Adrenal gland (tissue), 12 donors: ENCODE data around the gene PHOX2B. TPM values are rescaled to one million over a fixed set of nuclear protein-coding genes. Genes with fewer than 3 reads are reported as not detected.

Experiments used
- DNase-seq, 7 donors: peaks; one replicate each; pipeline ENCODE4 v3.0.0-alpha.2; 2019 to 2020
- H3K27ac ChIP-seq, 5 donors: fragments of 200-600 bp; sonication (generic) in 4 of 5; 1 replicate in 3 of 5; 2 replicates in 2 of 5; pipeline versions ENCODE4 v1.5.1 to v1.8.0; 2016 to 2020; ENCODE audit warnings: mild to moderate bottlenecking in 1 of 5
- H3K27me3 ChIP-seq: fragments of 200-600 bp; 2 replicates; pipeline ENCODE4 v1.8.0; 2021
- H3K36me3 ChIP-seq, 2 donors: fragments of 200-600 bp; replicated peaks in 1 of 2; 1 replicate in 1 of 2; 2 replicates in 1 of 2; pipeline versions ENCODE4 v1.5.1 to v1.8.0; 2018 to 2022
- H3K4me1 ChIP-seq, 2 donors: fragments of 200-600 bp; replicated peaks in 1 of 2; 1 replicate in 1 of 2; 2 replicates in 1 of 2; pipeline versions ENCODE4 v1.5.1 to v1.8.0; 2018 to 2021
- H3K4me3 ChIP-seq, 4 donors: fragments of 200-600 bp; sonication (generic) in 3 of 4; one replicate each; pipeline ENCODE4 v1.5.1; 2016 to 2018
- H3K9me3 ChIP-seq, 3 donors: fragments of 200-600 bp; sonication (generic) in 1 of 3; replicated peaks in 1 of 3; 1 replicate in 2 of 3; 2 replicates in 1 of 3; pipeline versions ENCODE4 v1.5.1 to v1.8.0; 2016 to 2021
- CTCF ChIP-seq, 6 experiments: fragments of 450-650 bp in 4 of 6; fragments of 200-600 bp in 2 of 6; sonication (generic) in 1 of 6; IDR thresholded peaks; 1 replicate in 5 of 6; 2 replicates in 1 of 6; pipeline versions ENCODE4 v1.5.1 to v1.8.0; 2016 to 2021; ENCODE audit warnings: antibody characterized with exemption in 6 of 6, mild to moderate bottlenecking in 2 of 6, moderate library complexity in 1 of 6
- POLR2A ChIP-seq, 2 donors: fragments of 450-650 bp; IDR thresholded peaks; one replicate each; pipeline ENCODE4 v1.6.1; 2017; ENCODE audit warnings: antibody characterized with exemption in 2 of 2, mild to moderate bottlenecking in 2 of 2, moderate library complexity in 1 of 2
- WGBS, 4 donors: extraction: QIAGEN DNeasy Blood & Tissue Kit in 2 of 4; methylation state at CpG; one replicate each; pipeline versions ENCODE4 v1.1.5 to v1.1.7; 2013 to 2017; 5-methylcytosine and 5-hydroxymethylcytosine counted together
- intact Hi-C, 2 donors: fragments of 100-400 bp; cut with DNase I; formaldehyde crosslinking; loops; one replicate each; pipeline versions ENCODE4 v1.14.1 to v1.15.0; 2022 to 2023
- polyA plus RNA-seq, 3 donors: library from polyadenylated mRNA; stranded (reverse); fragments of 200-250 nt in 2 of 3; fragments of 350-450 nt in 1 of 3; fragmentation: Illumina TruSeq in 1 of 3; extraction: RNeasy Lipid Tissue Mini Kit (QIAGEN cat#74804) in 1 of 3; gene quantifications; one replicate each; pipeline ENCODE4 v1.2.3, GENCODE V29; 2013 to 2014
- total RNA-seq, 9 donors: library from RNA; depleted of rRNA in 4 of 9; stranded (reverse); fragments of >200 nt in 4 of 9; fragments of 120-200 nt in 1 of 9; fragmentation: NEBNext Ultra II Directional in 1 of 9; extraction: Animal tissue kit (Norgen Biotek cat#: 25700) in 1 of 9; gene quantifications; one replicate each; pipeline versions ENCODE4 v1.1.0 to v1.2.4, GENCODE V29; 2013 to 2023
- donor health status: healthy with polysubstance abuse.
- donor health status: Bipolar disorder and iron deficiency.
- donor health status: DM: yes; HTN: yes; CAD: no.
- donor health status: DM: no; HTN: no; CAD: no.
- donor health status: DM: no; HTN: no; CAD: no.
- donor health status: DM: yes; HTN: yes; CAD: no.

PHOX2B gene
- total and polyA plus RNA-seq, 12 donors = 0.29 to 10.3 (median 4.6) TPM; not detected in 3

- Histone ChIP-seq H3K27ac (no peak overlapping the region), H3K9me3 (no peaks in the 10 kb centered on the region), H3K36me3 (no peaks in the 10 kb centered on the region), H3K27me3 (peaks cover 3% of the 10 kb centered on the region), H3K4me3 (no peak overlapping the region), H3K4me1 (no peaks in the 10 kb centered on the region)
- 77 to 82% (median 80%) methylated on average over 1 of the region's 1 CpG for WGBS, 4 donors
- intact Hi-C loops = no loop called here
- no peak for DNase-seq
- no peak for TF ChIP-seq POLR2A (IDR thresholded peaks at IDR 0.05)
Observed at GRCh38 chr4:41785665-41786064, 37.1 kb upstream of the PHOX2B start.

GRCh38 chr4:41784191-41784979, 35.9 kb upstream of the PHOX2B start:
- WGBS, 4 donors = 79 to 84% (median 82%) methylated on average over 9 of the region's 9 CpGs
- no peaks in the 10 kb centered on the region for H3K4me1 ChIP-seq
- TF ChIP-seq POLR2A (IDR thresholded peaks at IDR 0.05) (no peak), CTCF (IDR thresholded peaks at IDR 0.05) (no peak)

GRCh38 chr4:41776466-41776865, 27.9 kb upstream of the PHOX2B start:
- Histone ChIP-seq H3K4me3 (no peak overlapping the region), H3K9me3 (no peaks in the 10 kb centered on the region), H3K4me1 (no peaks in the 10 kb centered on the region), H3K27ac (no peak overlapping the region), H3K36me3 (no peaks in the 10 kb centered on the region), H3K27me3 (no peaks in the 10 kb centered on the region)
- TF ChIP-seq POLR2A (IDR thresholded peaks at IDR 0.05) (no peak), CTCF (IDR thresholded peaks at IDR 0.05) (no peak)
- no peak for DNase-seq
- 91 to 94% (median 92%) methylated on average over 3 of the region's 3 CpGs for WGBS, 4 donors
- intact Hi-C loops = no loop called here

More at GRCh38 chr4:41784191-41784979, 35.9 kb upstream of the PHOX2B start:
- intact Hi-C loops = no loop called here
- Histone ChIP-seq H3K27ac (no peak overlapping the region), H3K9me3 (no peaks in the 10 kb centered on the region), H3K27me3 (no peaks in the 10 kb centered on the region), H3K4me3 (no peak overlapping the region), H3K36me3 (no peaks in the 10 kb centered on the region)
- DNase-seq = no peak

- Histone ChIP-seq H3K36me3 (no peaks in the 10 kb centered on the region), H3K27ac (no peak overlapping the region), H3K4me3 (no peak overlapping the region), H3K27me3 (peaks cover 8% of the 10 kb centered on the region), H3K9me3 (no peaks in the 10 kb centered on the region), H3K4me1 (no peaks in the 10 kb centered on the region)
- no peak for DNase-seq
- WGBS, 4 donors = 48 to 74% (median 72%) methylated on average over 2 of the region's 2 CpGs
- no peak for TF ChIP-seq POLR2A (IDR thresholded peaks at IDR 0.05)
- TF ChIP-seq CTCF (IDR thresholded peaks at IDR 0.05) = no peak
- intact Hi-C loops = no loop called here
Observed at GRCh38 chr4:41763729-41764128, 15.2 kb upstream of the PHOX2B start.

GRCh38 chr4:41758884-41759283, 10.4 kb upstream of the PHOX2B start:
- DNase-seq = no peak
- Histone ChIP-seq H3K36me3 (no peaks in the 10 kb centered on the region), H3K9me3 (no peaks in the 10 kb centered on the region), H3K27me3 (peaks cover 11% of the 10 kb centered on the region), H3K27ac (no peak overlapping the region), H3K4me1 (no peaks in the 10 kb centered on the region), H3K4me3 (no peak overlapping the region)
- intact Hi-C loops = no loop called here
- TF ChIP-seq CTCF (IDR thresholded peaks at IDR 0.05) = no peak
- TF ChIP-seq POLR2A (IDR thresholded peaks at IDR 0.05) = no peak
